ENCODE data around the gene LIMA1. TPM values are rescaled to one million over a fixed set of nuclear protein-coding genes. Genes with fewer than 3 reads are reported as not detected.
"Not testable (repeated sequence)": the region's sequence is repeated elsewhere in the genome, so short reads cannot be mapped to it uniquely, and the experiment has no call there.

The LIMA1 gene
- total RNA-seq, 2 experiments from 2014 or later, result 6.2 to 20.4 TPM

DNA sequence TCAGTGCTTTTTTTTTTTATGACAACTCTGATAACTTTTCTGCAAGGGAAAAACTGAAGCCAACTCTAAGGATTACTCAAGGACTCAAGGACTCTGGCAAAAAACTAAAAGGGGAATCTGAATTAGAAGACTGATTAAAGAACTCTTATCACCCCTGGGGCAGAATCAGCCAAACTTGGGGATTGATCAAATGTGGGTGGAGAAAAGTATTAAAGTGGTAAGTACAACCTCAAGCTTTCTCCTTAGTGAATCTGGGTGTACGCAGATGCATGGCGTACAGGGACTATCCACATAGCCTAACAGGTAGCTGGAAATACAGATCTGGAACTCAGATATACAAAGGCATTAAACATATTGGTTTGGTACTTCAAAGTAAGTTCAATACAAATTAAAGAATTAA lies 7.3 kb downstream of the LIMA1 start:
- Histone ChIP-seq H3K4me3 (ENCODE audit: low read depth, low read length, poor library complexity, severe bottlenecking) (no peak overlapping the region), H4K20me1 (ENCODE audit: insufficient read depth, low read length) (no peaks in the 10 kb centered on the region), H3K9me2 (ENCODE audit: insufficient read depth, low read length) (no peaks in the 10 kb centered on the region), H3K79me2 (ENCODE audit: insufficient read depth, low read depth, low read length) (no peaks in the 10 kb centered on the region), H3K36me3 (ENCODE audit: insufficient read depth, low read length) (no peaks in the 10 kb centered on the region), H3K27ac (ENCODE audit: low read depth, low read length, poor library complexity, severe bottlenecking) (no peak overlapping the region), H2AFZ (ENCODE audit: low read length) (no peak overlapping the region), H3K9me3 (ENCODE audit: low read length) (no peaks in the 10 kb centered on the region), H3K4me2 (ENCODE audit: low read length) (no peak overlapping the region), H3K4me1 (ENCODE audit: insufficient read depth, low read length, poor library complexity, severe bottlenecking) (no peaks in the 10 kb centered on the region)
- intact Hi-C loops (cut with micrococcal nuclease; ENCODE audit: unreplicated experiment), result no loop called here
- ChIA-PET CTCF (ENCODE audit: unreplicated experiment) (no interaction called here), POLR2A (no interaction called here)
- DNase-seq (ENCODE audit: low spot score), result no peak
- no peak for TF ChIP-seq CTCF (conservative IDR thresholded peaks at IDR 0.05; ENCODE audit: low read length)
- no peak for TF ChIP-seq EZH2phosphoT487 (IDR thresholded peaks at IDR 0.05; ENCODE audit: borderline replicate concordance, low read depth, low read length)
- BruUV-seq (replicated peaks), result no TSS peak

DNA sequence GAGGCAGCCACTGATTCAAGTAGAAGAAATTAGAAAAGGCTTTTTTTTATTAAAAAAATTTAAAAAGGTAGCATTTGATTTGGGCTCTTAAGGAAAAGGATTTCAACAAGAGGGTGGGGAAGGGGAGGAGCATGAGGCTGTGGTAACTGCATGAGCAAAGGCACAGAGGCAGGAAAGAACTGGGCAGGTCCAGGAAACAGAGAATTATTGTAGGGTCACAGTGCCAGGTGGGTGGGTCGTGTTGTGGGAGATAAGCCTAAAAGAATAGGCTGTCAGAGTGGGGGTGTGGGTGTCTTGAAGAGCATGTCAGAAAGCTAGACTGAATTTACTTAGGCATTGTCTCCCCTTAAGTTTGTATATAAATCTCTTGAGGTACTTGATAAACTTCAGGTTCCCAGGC lies 7.8 kb downstream of the LIMA1 start:
- BruUV-seq (replicated peaks), result no TSS peak
- Histone ChIP-seq H3K9me3 (ENCODE audit: low read length) (no peaks in the 10 kb centered on the region), H3K79me2 (ENCODE audit: insufficient read depth, low read depth, low read length) (no peaks in the 10 kb centered on the region), H2AFZ (ENCODE audit: low read length) (no peak overlapping the region), H4K20me1 (ENCODE audit: insufficient read depth, low read length) (no peaks in the 10 kb centered on the region), H3K4me2 (ENCODE audit: low read length) (no peak overlapping the region), H3K27ac (ENCODE audit: low read depth, low read length, poor library complexity, severe bottlenecking) (no peak overlapping the region), H3K9me2 (ENCODE audit: insufficient read depth, low read length) (no peaks in the 10 kb centered on the region), H3K36me3 (ENCODE audit: insufficient read depth, low read length) (no peaks in the 10 kb centered on the region), H3K4me3 (ENCODE audit: low read depth, low read length, poor library complexity, severe bottlenecking) (no peak overlapping the region), H3K4me1 (ENCODE audit: insufficient read depth, low read length, poor library complexity, severe bottlenecking) (no peaks in the 10 kb centered on the region)
- ChIA-PET CTCF (ENCODE audit: unreplicated experiment) (no interaction called here), POLR2A (no interaction called here)
- intact Hi-C loops (cut with micrococcal nuclease; ENCODE audit: unreplicated experiment), result no loop called here
- no peak for DNase-seq (ENCODE audit: low spot score)
- TF ChIP-seq EZH2phosphoT487 (IDR thresholded peaks at IDR 0.05; ENCODE audit: borderline replicate concordance, low read depth, low read length), result no peak
- no peak for TF ChIP-seq CTCF (conservative IDR thresholded peaks at IDR 0.05; ENCODE audit: low read length)

- H4K20me1 ChIP-seq (ENCODE audit: insufficient read depth, low read length); H3K27ac ChIP-seq (ENCODE audit: low read depth, low read length, poor library complexity, severe bottlenecking); DNase-seq (ENCODE audit: low spot score); BruUV-seq (replicated peaks); POLR2A ChIA-PET; intact Hi-C loops (cut with micrococcal nuclease; ENCODE audit: unreplicated experiment); H3K4me1 ChIP-seq (ENCODE audit: insufficient read depth, low read length, poor library complexity, severe bottlenecking); H3K9me3 ChIP-seq (ENCODE audit: low read length); H3K4me2 ChIP-seq (ENCODE audit: low read length); H3K9me2 ChIP-seq (ENCODE audit: insufficient read depth, low read length); H3K79me2 ChIP-seq (ENCODE audit: insufficient read depth, low read depth, low read length); H3K36me3 ChIP-seq (ENCODE audit: insufficient read depth, low read length); CTCF ChIA-PET (ENCODE audit: unreplicated experiment); H2AFZ ChIP-seq (ENCODE audit: low read length); H3K4me3 ChIP-seq (ENCODE audit: low read depth, low read length, poor library complexity, severe bottlenecking): not testable (repeated sequence)
Observed at GRCh38 chr12:50275127-50275526, 8.2 kb downstream of the LIMA1 start.
